ENCODE data around the gene BRINP1. TPM values are rescaled to one million over a fixed set of nuclear protein-coding genes. Genes with fewer than 3 reads are reported as not detected.

The BRINP1 gene
- total RNA-seq, 1 experiment from 2014 or later, result not detected

DNA sequence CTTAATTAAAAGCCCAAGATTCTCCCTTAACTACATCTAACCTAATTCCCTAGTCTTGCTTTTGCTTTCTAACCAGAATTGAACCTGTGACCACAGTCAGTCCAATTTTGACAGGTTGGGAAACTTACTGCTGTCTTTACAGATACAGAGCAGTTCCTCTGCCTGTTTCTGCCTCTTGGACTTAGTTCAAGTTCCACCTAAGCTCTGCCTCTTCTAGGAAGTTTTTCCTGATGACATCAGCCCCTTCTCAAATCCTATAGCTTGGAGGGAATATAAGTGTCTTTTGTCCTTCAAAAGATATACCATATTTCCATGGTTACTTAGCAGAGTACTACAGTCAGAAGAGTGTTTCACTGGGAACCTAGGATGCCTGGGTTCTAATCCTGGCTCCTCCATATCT lies 31.7 kb downstream of the BRINP1 start:
- TF ChIP-seq EZH2 (IDR thresholded peaks at IDR 0.05; ENCODE audit: borderline replicate concordance, low read depth, low read length, poor library complexity, severe bottlenecking) (no peak), CTCF (conservative IDR thresholded peaks at IDR 0.05; ENCODE audit: low read depth, low read length) (no peak)
- DNase-seq (ENCODE audit: low spot score), result no peak
- intact Hi-C loops (cut with micrococcal nuclease; ENCODE audit: unreplicated experiment), result no loop called here
- Histone ChIP-seq H3K36me3 (ENCODE audit: insufficient read depth, low read length, poor library complexity, severe bottlenecking) (no peaks in the 10 kb centered on the region), H3K9me3 (ENCODE audit: low read depth, low read length, poor library complexity, severe bottlenecking) (no peaks in the 10 kb centered on the region), H3K4me1 (ENCODE audit: insufficient read depth, low read length, poor library complexity, severe bottlenecking) (no peaks in the 10 kb centered on the region), H3K4me3 (ENCODE audit: low read depth, low read length, poor library complexity, severe bottlenecking) (no peak overlapping the region), H3K27me3 (replicated peaks; ENCODE audit: insufficient read depth, low read depth, low read length, poor library complexity) (no peaks in the 10 kb centered on the region), H3K27ac (ENCODE audit: low read depth, low read length, poor library complexity, severe bottlenecking) (no peak overlapping the region)
- POLR2A ChIA-PET (ENCODE audit: low non-redundant PET), result no interaction called here
- CTCF ChIA-PET, result no interaction called here
- no TSS peak for BruUV-seq (replicated peaks)

- Histone ChIP-seq H3K4me3 (ENCODE audit: low read depth, low read length, poor library complexity, severe bottlenecking) (no peak overlapping the region), H3K27me3 (replicated peaks; ENCODE audit: insufficient read depth, low read depth, low read length, poor library complexity) (no peaks in the 10 kb centered on the region), H3K27ac (ENCODE audit: low read depth, low read length, poor library complexity, severe bottlenecking) (no peak overlapping the region), H3K36me3 (ENCODE audit: insufficient read depth, low read length, poor library complexity, severe bottlenecking) (no peaks in the 10 kb centered on the region), H3K9me3 (ENCODE audit: low read depth, low read length, poor library complexity, severe bottlenecking) (no peaks in the 10 kb centered on the region), H3K4me1 (ENCODE audit: insufficient read depth, low read length, poor library complexity, severe bottlenecking) (no peaks in the 10 kb centered on the region)
- intact Hi-C loops (cut with micrococcal nuclease; ENCODE audit: unreplicated experiment), result no loop called here
- no peak for DNase-seq (ENCODE audit: low spot score)
- ChIA-PET CTCF (no interaction called here), POLR2A (ENCODE audit: low non-redundant PET) (no interaction called here)
- BruUV-seq (replicated peaks), result no TSS peak
- TF ChIP-seq EZH2 (IDR thresholded peaks at IDR 0.05; ENCODE audit: borderline replicate concordance, low read depth, low read length, poor library complexity, severe bottlenecking), result no peak
- no peak for TF ChIP-seq CTCF (conservative IDR thresholded peaks at IDR 0.05; ENCODE audit: low read depth, low read length)
These were observed 34.5 kb downstream of the BRINP1 start for GRCh38 chr9:119334745-119335144.

GRCh38 chr9:119333507-119334229 lies 35.6 kb downstream of the BRINP1 start:
- intact Hi-C loops (cut with micrococcal nuclease; ENCODE audit: unreplicated experiment), result no loop called here
- Histone ChIP-seq H3K27me3 (replicated peaks; ENCODE audit: insufficient read depth, low read depth, low read length, poor library complexity) (no peaks in the 10 kb centered on the region), H3K27ac (ENCODE audit: low read depth, low read length, poor library complexity, severe bottlenecking) (no peak overlapping the region), H3K36me3 (ENCODE audit: insufficient read depth, low read length, poor library complexity, severe bottlenecking) (no peaks in the 10 kb centered on the region), H3K4me3 (ENCODE audit: low read depth, low read length, poor library complexity, severe bottlenecking) (no peak overlapping the region), H3K4me1 (ENCODE audit: insufficient read depth, low read length, poor library complexity, severe bottlenecking) (no peaks in the 10 kb centered on the region), H3K9me3 (ENCODE audit: low read depth, low read length, poor library complexity, severe bottlenecking) (no peaks in the 10 kb centered on the region)
- ChIA-PET POLR2A (ENCODE audit: low non-redundant PET) (no interaction called here), CTCF (no interaction called here)
- DNase-seq (ENCODE audit: low spot score), result no peak
- BruUV-seq (replicated peaks), result no TSS peak
- TF ChIP-seq EZH2 (IDR thresholded peaks at IDR 0.05; ENCODE audit: borderline replicate concordance, low read depth, low read length, poor library complexity, severe bottlenecking) (no peak), CTCF (conservative IDR thresholded peaks at IDR 0.05; ENCODE audit: low read depth, low read length) (no peak)
